K562 (cell line): ENCODE measurements around the gene PRDM16. TPM values are rescaled to one million over a fixed set of nuclear protein-coding genes. Genes with fewer than 3 reads are reported as not detected.
A peak's percentile ranks its signal among the peaks of the same experiment; 100 is the strongest.

Experiments used
- ATAC-seq: fragments of 200-7000 bp; cut with Tn5 transposase; 3 replicates; pipeline ENCODE4 v1.9.1; 2020; ENCODE audit warnings: moderate library complexity
- BruUV-seq: library from RNA; stranded (reverse); fragments of 400-500 nt; replicated peaks from 2 replicates; lab custom pipeline; 2021; lab: Mats Ljungman, UMichigan
- CTCF ChIA-PET: fragments of 300-600 bp; formaldehyde crosslinking; extraction: SDS; loops from one replicate; lab custom pipeline; 2021; ENCODE audit warnings: low intra/inter-chr PET ratio; lab: Yijun Ruan, JAX
- POLR2A ChIA-PET: fragments of 300-600, 350-650 bp; sonication (Branson Sonifier 250); formaldehyde crosslinking; extraction: SDS; loops from one replicate; lab custom pipeline; 2021; ENCODE audit warnings: antibody characterized with exemption, inconsistent platforms; lab: Yijun Ruan, JAX
- DNase-seq, 4 experiments: peaks; one replicate each; pipeline versions ENCODE4 v3.0.0 to v3.0.0-alpha.2; 2011 to 2018; ENCODE audit warnings: low spot score in 3 of 4, mixed read lengths in 3 of 4; ENCODE audit errors: extremely low read depth in 1 of 4
- FAIRE-seq: peaks from 2 replicates; lab custom pipeline; 2011; peaks lifted over from hg19 to GRCh38; lab: Jason Lieb, UNC
- H2AFZ ChIP-seq: 2 replicates; pipeline ENCODE4 v1.6.0; 2011; ENCODE audit warnings: low read depth, low read length, control low read depth, inconsistent platforms
- H3K27ac ChIP-seq: fragments of 200-600 bp; 3 replicates; pipeline ENCODE4 v1.8.0; 2011; ENCODE audit warnings: low read depth, mild to moderate bottlenecking, control low read depth, inconsistent platforms, low read length, moderate library complexity, mixed read lengths; ENCODE audit errors: extremely low read depth
- H3K27me3 ChIP-seq, 2 experiments: fragments of 300-600 bp in 1 of 2; 2 replicates in 1 of 2; 3 replicates in 1 of 2; pipeline versions ENCODE4 v1.6.0 to v1.8.0; 2011; ENCODE audit warnings: inconsistent platforms in 2 of 2, low read length in 2 of 2, mild to moderate bottlenecking in 1 of 2, mixed read lengths in 1 of 2, moderate library complexity in 1 of 2; ENCODE audit not compliant: control insufficient read depth in 2 of 2, insufficient read depth in 2 of 2
- H3K36me3 ChIP-seq: fragments of 300-600 bp; 3 replicates; pipeline ENCODE4 v1.8.0; 2011; ENCODE audit warnings: mild to moderate bottlenecking, low read length, inconsistent platforms; ENCODE audit not compliant: control insufficient read depth, insufficient read depth
- H3K4me1 ChIP-seq, 2 experiments: fragments of 200-600 bp in 1 of 2; replicated peaks in 1 of 2; 2 replicates in 1 of 2; 3 replicates in 1 of 2; pipeline versions ENCODE4 v1.5.1 to v1.8.0; 2011; ENCODE audit warnings: inconsistent platforms in 2 of 2, low read length in 2 of 2, mild to moderate bottlenecking in 1 of 2, mixed read lengths in 1 of 2, moderate library complexity in 1 of 2; ENCODE audit not compliant: control insufficient read depth in 2 of 2, insufficient read depth in 2 of 2
- H3K4me2 ChIP-seq: 2 replicates; pipeline ENCODE4 v1.6.1; 2011; ENCODE audit warnings: low read length, control low read depth, inconsistent platforms, mixed read lengths; ENCODE audit not compliant: insufficient read depth
- H3K4me3 ChIP-seq: fragments of 200-600 bp; sonication (generic), shearing (Covaris generic); 2 replicates; pipeline ENCODE4 v1.5.1; 2016; ENCODE audit warnings: control low read depth, inconsistent platforms
- H3K79me2 ChIP-seq: fragments of 200-600 bp; 3 replicates; pipeline ENCODE4 v1.8.0; 2011; ENCODE audit warnings: low read length, inconsistent platforms; ENCODE audit not compliant: control insufficient read depth, insufficient read depth
- H3K9ac ChIP-seq, 2 experiments: 2 replicates each; pipeline versions ENCODE4 v1.6.0 to v1.6.1; 2011; ENCODE audit warnings: low read depth in 2 of 2, low read length in 2 of 2, control low read depth in 1 of 2, inconsistent platforms in 1 of 2, mild to moderate bottlenecking in 1 of 2, mixed read lengths in 1 of 2; ENCODE audit not compliant: insufficient read depth in 1 of 2
- H3K9me1 ChIP-seq: one replicate; pipeline ENCODE4 v1.6.0; 2011; ENCODE audit warnings: inconsistent platforms, mild to moderate bottlenecking, low read length, moderate library complexity; ENCODE audit not compliant: control insufficient read depth, insufficient read depth
- H3K9me3 ChIP-seq: replicated peaks from 2 replicates; pipeline ENCODE4 v1.5.1; 2011; ENCODE audit warnings: low read depth, low read length, inconsistent platforms; ENCODE audit not compliant: control insufficient read depth, insufficient read depth
- H4K20me1 ChIP-seq: replicated peaks from 2 replicates; pipeline ENCODE4 v1.6.1; 2011; ENCODE audit warnings: low read length, inconsistent platforms, mixed read lengths; ENCODE audit not compliant: control insufficient read depth, insufficient read depth
- BHLHE40 ChIP-seq: IDR thresholded peaks from 2 replicates; pipeline ENCODE4 v1.6.1; 2011; ENCODE audit warnings: low read length, improper control_type of control experiment
- KDM4B ChIP-seq, 2 experiments: fragments of 450-650 bp in 1 of 2; sonication (generic) in 1 of 2; IDR thresholded peaks; 2 replicates each; pipeline ENCODE4 v1.6.1; 2016 to 2017; ENCODE audit warnings: borderline replicate concordance in 2 of 2, antibody characterized with exemption in 1 of 2, low read depth in 1 of 2, mild to moderate bottlenecking in 1 of 2
- SMARCA5 ChIP-seq: fragments of 450-650 bp; IDR thresholded peaks from 2 replicates; pipeline ENCODE4 v1.6.1; 2016
- TAF1 ChIP-seq: IDR thresholded peaks from 2 replicates; pipeline ENCODE4 v1.6.1; 2011; ENCODE audit warnings: mild to moderate bottlenecking, low read length, moderate library complexity; ENCODE audit not compliant: insufficient read depth, control insufficient read depth, severe bottlenecking; ENCODE audit errors: extremely low read depth
- WGBS: fragments of 100-300 bp; shearing (Covaris generic); methylation state at CpG from one replicate; pipeline ENCODE4 v1.1.6; 2016; ENCODE audit warnings: low coverage, mixed read lengths; ENCODE audit not compliant: insufficient coverage; ENCODE audit errors: missing lambda C conversion rate; 5-methylcytosine and 5-hydroxymethylcytosine counted together
- in situ Hi-C: fragments of 300-500 bp; cut with MboI; formaldehyde crosslinking; loops from 4 replicates; pipeline ENCODE4 v1.15.0; 2018; ENCODE audit warnings: inconsistent platforms, mixed read lengths
- intact Hi-C: fragments of 100-400 bp; cut with micrococcal nuclease; formaldehyde crosslinking; loops from 2 replicates; pipeline ENCODE4 v1.14.2; 2022
- polyA plus RNA-seq, 8 experiments: library from polyadenylated mRNA; depleted of rRNA in 4 of 8; stranded (reverse) in 5 of 8; unstranded in 3 of 8; fragments of >200 nt; fragmentation: Nextera tagmentation in 2 of 8; fragmentation: Illumina TruSeq in 1 of 8; extraction: Ambion mirVana in 2 of 8; extraction: Trizol in 1 of 8; gene quantifications; 2 replicates each; pipeline versions ENCODE4 v1.2.1 to v1.2.3, GENCODE V29; 2011 to 2014; ENCODE audit warnings: inconsistent platforms in 1 of 8, missing spikeins in 1 of 8
- total RNA-seq, 7 experiments: library from RNA; depleted of rRNA in 6 of 7; stranded (reverse); fragments of >200 nt in 6 of 7; fragmentation: Illumina TruSeq in 2 of 7; extraction: Trizol in 2 of 7; gene quantifications; 2 replicates each; pipeline versions ENCODE4 v1.2.1 to v1.2.3, GENCODE V29; 2011 to 2021; ENCODE audit warnings: low replicate concordance in 1 of 7
- TF ChIP-seq, protein P1 (sequence below), 3 experiments: IDR thresholded peaks in 2 of 3; conservative IDR thresholded peaks in 1 of 3; 2 replicates each; pipeline ENCODE4 v1.5.1; 2011 to 2012; ENCODE audit warnings: low read length in 3 of 3, mild to moderate bottlenecking in 3 of 3, control low read depth in 2 of 3, improper control_type of control experiment in 1 of 3, inconsistent platforms in 1 of 3, low read depth in 1 of 3, mixed read lengths in 1 of 3, moderate library complexity in 1 of 3; ENCODE audit not compliant: insufficient read depth in 2 of 3
- TF ChIP-seq, protein P2 (sequence below): fragments of 450-650 bp; formaldehyde crosslinking; IDR thresholded peaks from 2 replicates; pipeline ENCODE4 v1.4.0; 2020; ENCODE audit warnings: mild to moderate bottlenecking, mixed read lengths
- TF ChIP-seq, protein P3 (sequence below): fragments of 450-650 bp; IDR thresholded peaks from 2 replicates; pipeline ENCODE4 v1.6.1; 2016; ENCODE audit warnings: mild to moderate bottlenecking
- TF ChIP-seq, protein P4 (sequence below), 2 experiments: fragments of 200-800 bp in 1 of 2; sonication (Bioruptor generic) in 1 of 2; sonication (generic) in 1 of 2; formaldehyde crosslinking in 1 of 2; IDR thresholded peaks in 1 of 2; conservative IDR thresholded peaks in 1 of 2; 2 replicates each; pipeline versions ENCODE4 v1.5.0 to v1.6.1; 2016 to 2020; ENCODE audit warnings: missing compliant biosample characterization in 1 of 2, missing genetic modification characterization in 1 of 2, missing genetic modification reagents in 1 of 2
- TF ChIP-seq, protein P5 (sequence below): sonication (generic); formaldehyde crosslinking; IDR thresholded peaks from 2 replicates; pipeline ENCODE4 v1.5.0; 2020; ENCODE audit warnings: missing genetic modification reagents

The PRDM16 gene
- total and polyA plus RNA-seq, 9 of the 15 experiments (the other 6 are each of a cell fraction or from before 2014, with no cell fraction given) = 0.10 to 0.27 TPM; not detected in 7

DNA sequence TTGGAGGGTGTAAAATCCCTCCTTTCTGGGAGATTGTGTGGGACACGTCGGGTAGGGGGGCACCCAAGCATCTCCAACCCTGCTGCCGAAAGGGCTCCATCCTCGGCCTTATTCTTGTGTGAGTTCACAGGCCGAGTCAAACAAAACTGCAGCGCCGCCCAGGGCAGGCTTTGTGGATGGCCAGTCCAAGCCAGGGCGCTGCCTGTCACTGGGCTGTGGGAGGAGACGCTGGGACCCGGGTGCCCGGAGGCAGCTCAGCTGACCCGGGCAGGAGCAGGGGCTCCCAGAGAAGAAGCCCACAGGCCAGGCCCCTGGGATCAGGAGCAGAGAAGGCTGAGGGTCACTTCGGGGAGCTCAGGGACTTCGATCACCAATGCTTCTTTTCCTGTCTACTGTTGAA is 353.6 kb downstream of the PRDM16 start (continued):
- TF ChIP-seq TAF1 (no peak), KDM4B (IDR thresholded peaks at IDR 0.05; ENCODE audit: borderline replicate concordance in 2 of 2, low read depth in 1 of 2) (no peak), SMARCA5 (no peak)
- TF ChIP-seq, protein P1, sequence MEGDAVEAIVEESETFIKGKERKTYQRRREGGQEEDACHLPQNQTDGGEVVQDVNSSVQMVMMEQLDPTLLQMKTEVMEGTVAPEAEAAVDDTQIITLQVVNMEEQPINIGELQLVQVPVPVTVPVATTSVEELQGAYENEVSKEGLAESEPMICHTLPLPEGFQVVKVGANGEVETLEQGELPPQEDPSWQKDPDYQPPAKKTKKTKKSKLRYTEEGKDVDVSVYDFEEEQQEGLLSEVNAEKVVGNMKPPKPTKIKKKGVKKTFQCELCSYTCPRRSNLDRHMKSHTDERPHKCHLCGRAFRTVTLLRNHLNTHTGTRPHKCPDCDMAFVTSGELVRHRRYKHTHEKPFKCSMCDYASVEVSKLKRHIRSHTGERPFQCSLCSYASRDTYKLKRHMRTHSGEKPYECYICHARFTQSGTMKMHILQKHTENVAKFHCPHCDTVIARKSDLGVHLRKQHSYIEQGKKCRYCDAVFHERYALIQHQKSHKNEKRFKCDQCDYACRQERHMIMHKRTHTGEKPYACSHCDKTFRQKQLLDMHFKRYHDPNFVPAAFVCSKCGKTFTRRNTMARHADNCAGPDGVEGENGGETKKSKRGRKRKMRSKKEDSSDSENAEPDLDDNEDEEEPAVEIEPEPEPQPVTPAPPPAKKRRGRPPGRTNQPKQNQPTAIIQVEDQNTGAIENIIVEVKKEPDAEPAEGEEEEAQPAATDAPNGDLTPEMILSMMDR (IDR thresholded peaks at IDR 0.05 in 2 of 3, conservative IDR thresholded peaks at IDR 0.05 in 1 of 3; ENCODE audit: insufficient read depth in 2 of 3, low read depth in 1 of 3, low read length in 3 of 3) = 0 out of 6 replicates have a peak, but pooled peaks of 1 of the 3 experiments have one; percentile 10

DNA sequence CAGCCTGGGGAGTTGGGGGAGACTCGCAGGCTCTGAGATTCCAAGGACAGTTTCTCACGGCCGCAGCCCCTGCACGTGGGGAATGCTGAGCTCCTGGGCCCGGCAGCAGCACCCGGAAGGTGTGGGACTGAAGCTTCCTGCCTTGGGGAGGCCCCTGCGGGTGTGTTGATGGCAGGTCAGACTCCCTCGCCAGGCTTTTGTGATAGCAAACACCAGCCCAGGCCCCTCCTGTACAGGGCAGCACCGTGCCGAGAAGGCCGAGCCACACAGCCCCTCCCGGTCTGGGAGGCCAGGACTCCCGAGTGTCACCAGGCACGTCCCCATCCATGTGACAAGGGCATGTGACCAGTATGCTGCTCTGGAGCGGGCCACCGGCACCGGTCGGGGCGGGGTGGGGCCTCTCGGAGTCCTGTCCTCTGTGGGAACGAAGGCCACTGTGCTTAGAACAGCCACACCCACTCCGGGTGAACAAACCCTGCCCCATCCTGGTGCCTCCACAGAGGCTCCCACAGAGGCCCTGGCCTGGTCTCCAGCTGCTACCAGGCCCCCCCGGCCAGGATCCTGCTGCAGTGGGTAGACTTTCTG is 354.3 kb downstream of the PRDM16 start:
- ChIA-PET POLR2A (interaction anchor here (0.6 to 1.3 kb wide), 3 partner anchors 8 to 597 kb away, joined by 3 to 4 read pairs (median 4); no protein-coding TSS in a partner anchor), CTCF (no interaction called here)
- H3K4me2 ChIP-seq = no peak overlapping the region
- ATAC-seq = no peak; the same call in 2 of the 3 replicates
- peaks cover 7 to 71% of the 10 kb centered on the region in 2 experiments for H3K27me3 ChIP-seq
- no TSS peak for BruUV-seq
- peaks cover 0 to 21% of the 10 kb centered on the region in 2 experiments; a peak in 2 of 5 replicates for H3K4me1 ChIP-seq
- no peak overlapping the region for H3K27ac ChIP-seq
- H2AFZ ChIP-seq = no peak overlapping the region
- H3K79me2 ChIP-seq = no peaks in the 10 kb centered on the region
- WGBS = 2% methylated on average over 23 of the region's 23 CpGs
- no peak overlapping the region for H3K9ac ChIP-seq
- no peaks in the 10 kb centered on the region for H3K9me1 ChIP-seq
- intact Hi-C loops (loop anchor here (10.0 kb wide), 1 partner anchor 1009 kb away; the partner anchor contains the start of gene PEX10), in situ Hi-C loops (loop anchor here (5.0 to 10.0 kb wide), 2 partner anchors 421 to 599 kb away; no protein-coding TSS in a partner anchor)
- H3K4me3 ChIP-seq = no peak overlapping the region
- H3K9me3 ChIP-seq = no peaks in the 10 kb centered on the region
- H3K36me3 ChIP-seq = no peaks in the 10 kb centered on the region
- peak in 2 of 4 experiments; percentile 27 to 28 for DNase-seq
- FAIRE-seq = no peak
- peaks cover 3% of the 10 kb centered on the region; the same call in 1 of the 2 replicates for H4K20me1 ChIP-seq
- TF ChIP-seq, protein P2, sequence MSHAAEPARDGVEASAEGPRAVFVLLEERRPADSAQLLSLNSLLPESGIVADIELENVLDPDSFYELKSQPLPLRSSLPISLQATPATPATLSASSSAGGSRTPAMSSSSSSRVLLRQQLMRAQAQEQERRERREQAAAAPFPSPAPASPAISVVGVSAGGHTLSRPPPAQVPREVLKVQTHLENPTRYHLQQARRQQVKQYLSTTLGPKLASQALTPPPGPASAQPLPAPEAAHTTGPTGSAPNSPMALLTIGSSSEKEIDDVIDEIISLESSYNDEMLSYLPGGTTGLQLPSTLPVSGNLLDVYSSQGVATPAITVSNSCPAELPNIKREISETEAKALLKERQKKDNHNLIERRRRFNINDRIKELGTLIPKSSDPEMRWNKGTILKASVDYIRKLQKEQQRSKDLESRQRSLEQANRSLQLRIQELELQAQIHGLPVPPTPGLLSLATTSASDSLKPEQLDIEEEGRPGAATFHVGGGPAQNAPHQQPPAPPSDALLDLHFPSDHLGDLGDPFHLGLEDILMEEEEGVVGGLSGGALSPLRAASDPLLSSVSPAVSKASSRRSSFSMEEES (CRISPR knock-in tag) = peak; percentile 64
- TF ChIP-seq BHLHE40 = peak; percentile 18; the same call in 1 of the 2 replicates
- TF ChIP-seq, protein P3, sequence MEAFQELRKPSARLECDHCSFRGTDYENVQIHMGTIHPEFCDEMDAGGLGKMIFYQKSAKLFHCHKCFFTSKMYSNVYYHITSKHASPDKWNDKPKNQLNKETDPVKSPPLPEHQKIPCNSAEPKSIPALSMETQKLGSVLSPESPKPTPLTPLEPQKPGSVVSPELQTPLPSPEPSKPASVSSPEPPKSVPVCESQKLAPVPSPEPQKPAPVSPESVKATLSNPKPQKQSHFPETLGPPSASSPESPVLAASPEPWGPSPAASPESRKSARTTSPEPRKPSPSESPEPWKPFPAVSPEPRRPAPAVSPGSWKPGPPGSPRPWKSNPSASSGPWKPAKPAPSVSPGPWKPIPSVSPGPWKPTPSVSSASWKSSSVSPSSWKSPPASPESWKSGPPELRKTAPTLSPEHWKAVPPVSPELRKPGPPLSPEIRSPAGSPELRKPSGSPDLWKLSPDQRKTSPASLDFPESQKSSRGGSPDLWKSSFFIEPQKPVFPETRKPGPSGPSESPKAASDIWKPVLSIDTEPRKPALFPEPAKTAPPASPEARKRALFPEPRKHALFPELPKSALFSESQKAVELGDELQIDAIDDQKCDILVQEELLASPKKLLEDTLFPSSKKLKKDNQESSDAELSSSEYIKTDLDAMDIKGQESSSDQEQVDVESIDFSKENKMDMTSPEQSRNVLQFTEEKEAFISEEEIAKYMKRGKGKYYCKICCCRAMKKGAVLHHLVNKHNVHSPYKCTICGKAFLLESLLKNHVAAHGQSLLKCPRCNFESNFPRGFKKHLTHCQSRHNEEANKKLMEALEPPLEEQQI = no peak
- TF ChIP-seq, protein P4, sequence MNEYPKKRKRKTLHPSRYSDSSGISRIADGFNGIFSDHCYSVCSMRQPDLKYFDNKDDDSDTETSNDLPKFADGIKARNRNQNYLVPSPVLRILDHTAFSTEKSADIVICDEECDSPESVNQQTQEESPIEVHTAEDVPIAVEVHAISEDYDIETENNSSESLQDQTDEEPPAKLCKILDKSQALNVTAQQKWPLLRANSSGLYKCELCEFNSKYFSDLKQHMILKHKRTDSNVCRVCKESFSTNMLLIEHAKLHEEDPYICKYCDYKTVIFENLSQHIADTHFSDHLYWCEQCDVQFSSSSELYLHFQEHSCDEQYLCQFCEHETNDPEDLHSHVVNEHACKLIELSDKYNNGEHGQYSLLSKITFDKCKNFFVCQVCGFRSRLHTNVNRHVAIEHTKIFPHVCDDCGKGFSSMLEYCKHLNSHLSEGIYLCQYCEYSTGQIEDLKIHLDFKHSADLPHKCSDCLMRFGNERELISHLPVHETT (CRISPR knock-in tag; conservative IDR thresholded peaks at IDR 0.05 in 1 of 2, IDR thresholded peaks at IDR 0.05 in 1 of 2) = peak in 1 of 2 experiments; percentile 65; a peak in 1 of 4 replicates
- TF ChIP-seq, protein P5, sequence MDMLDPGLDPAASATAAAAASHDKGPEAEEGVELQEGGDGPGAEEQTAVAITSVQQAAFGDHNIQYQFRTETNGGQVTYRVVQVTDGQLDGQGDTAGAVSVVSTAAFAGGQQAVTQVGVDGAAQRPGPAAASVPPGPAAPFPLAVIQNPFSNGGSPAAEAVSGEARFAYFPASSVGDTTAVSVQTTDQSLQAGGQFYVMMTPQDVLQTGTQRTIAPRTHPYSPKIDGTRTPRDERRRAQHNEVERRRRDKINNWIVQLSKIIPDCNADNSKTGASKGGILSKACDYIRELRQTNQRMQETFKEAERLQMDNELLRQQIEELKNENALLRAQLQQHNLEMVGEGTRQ (CRISPR knock-in tag) = peak; percentile 49
